Measurements from ENCODE around the gene ORMDL3. TPM values are rescaled to one million over a fixed set of nuclear protein-coding genes. Genes with fewer than 3 reads are reported as not detected.
A peak's percentile ranks its signal among the peaks of the same experiment; 100 is the strongest.
"Not testable (repeated sequence)": the region's sequence is repeated elsewhere in the genome, so short reads cannot be mapped to it uniquely, and the experiment has no call there.

ORMDL3 gene
- total RNA-seq, 1 donor from 2014 or later: 38.5 TPM

DNA sequence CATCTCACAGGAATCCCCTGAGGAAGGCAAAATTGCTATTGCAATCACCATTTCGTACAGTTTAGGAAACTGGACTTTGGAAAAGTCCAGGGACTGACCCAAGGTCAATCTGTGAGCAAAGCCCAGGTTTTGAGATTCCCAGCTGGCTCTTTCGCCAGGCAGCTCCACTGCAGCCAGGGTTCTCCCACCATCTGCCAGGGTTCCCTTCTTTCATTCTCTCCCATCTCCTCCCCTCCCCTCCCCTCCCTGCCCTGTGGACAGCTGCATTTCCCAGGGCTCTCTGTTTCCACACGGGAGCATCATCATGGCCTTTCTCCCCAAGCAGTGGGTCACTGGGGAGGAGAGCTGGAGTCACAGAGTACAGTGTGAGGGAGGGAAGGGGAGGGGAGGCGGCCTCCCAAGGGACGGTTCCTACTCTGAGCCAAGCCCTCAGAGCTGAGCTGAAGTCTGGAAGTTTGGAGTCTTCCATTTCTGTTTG is 23.5 kb upstream of the ORMDL3 start:
- DNase-seq (no peak), ATAC-seq (ENCODE audit: low read depth) (no peak)
- POLR2A ChIA-PET: interaction anchor here (1.0 kb wide), 1 partner anchor 29 kb away, joined by 4 read pairs; no protein-coding TSS in a partner anchor
- Mint-ChIP-seq H3K27me3 (no peaks in the 10 kb centered on the region), H3K9me3 (no peaks in the 10 kb centered on the region), H3K36me3 (ENCODE audit: low read depth) (no peaks in the 10 kb centered on the region), H3K27ac (no peak overlapping the region), H3K4me1 (peaks cover 33% of the 10 kb centered on the region), H3K4me3 (no peak overlapping the region)
- intact Hi-C loops (cut with micrococcal nuclease): loop anchor here (5.0 kb wide), 1 partner anchor 264 kb away; the partner anchor contains the start of gene PGAP3
- CTCF ChIA-PET: no interaction called here
- TF ChIP-seq, protein P1, sequence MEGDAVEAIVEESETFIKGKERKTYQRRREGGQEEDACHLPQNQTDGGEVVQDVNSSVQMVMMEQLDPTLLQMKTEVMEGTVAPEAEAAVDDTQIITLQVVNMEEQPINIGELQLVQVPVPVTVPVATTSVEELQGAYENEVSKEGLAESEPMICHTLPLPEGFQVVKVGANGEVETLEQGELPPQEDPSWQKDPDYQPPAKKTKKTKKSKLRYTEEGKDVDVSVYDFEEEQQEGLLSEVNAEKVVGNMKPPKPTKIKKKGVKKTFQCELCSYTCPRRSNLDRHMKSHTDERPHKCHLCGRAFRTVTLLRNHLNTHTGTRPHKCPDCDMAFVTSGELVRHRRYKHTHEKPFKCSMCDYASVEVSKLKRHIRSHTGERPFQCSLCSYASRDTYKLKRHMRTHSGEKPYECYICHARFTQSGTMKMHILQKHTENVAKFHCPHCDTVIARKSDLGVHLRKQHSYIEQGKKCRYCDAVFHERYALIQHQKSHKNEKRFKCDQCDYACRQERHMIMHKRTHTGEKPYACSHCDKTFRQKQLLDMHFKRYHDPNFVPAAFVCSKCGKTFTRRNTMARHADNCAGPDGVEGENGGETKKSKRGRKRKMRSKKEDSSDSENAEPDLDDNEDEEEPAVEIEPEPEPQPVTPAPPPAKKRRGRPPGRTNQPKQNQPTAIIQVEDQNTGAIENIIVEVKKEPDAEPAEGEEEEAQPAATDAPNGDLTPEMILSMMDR (IDR thresholded peaks at IDR 0.05): no peak

DNA sequence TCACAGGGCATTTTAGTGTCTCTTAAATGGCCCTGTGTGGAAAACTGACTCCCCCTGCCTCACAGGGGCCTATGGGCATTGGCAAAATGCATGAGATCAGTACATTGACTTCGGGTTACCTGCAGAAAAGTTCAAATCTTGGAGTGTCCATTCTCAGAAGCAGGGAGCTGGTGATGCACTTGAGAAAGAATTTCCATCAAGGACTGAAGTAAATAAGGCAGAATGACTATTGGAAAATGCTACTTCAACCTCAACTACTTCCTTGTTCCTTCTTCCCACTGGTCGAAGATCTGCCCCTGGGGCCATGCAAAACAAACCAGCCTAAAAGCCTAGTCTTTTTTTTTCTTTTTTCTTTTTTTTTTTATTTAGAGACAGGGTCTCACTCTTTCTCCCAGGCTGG is 21.6 kb upstream of the ORMDL3 start:
- H3K27ac Mint-ChIP-seq: no peak overlapping the region
- POLR2A ChIA-PET: interaction anchor here (0.6 to 1.3 kb wide), 2 partner anchors 9 to 31 kb away, joined by 4 to 6 read pairs; partner anchors contain the start of gene PSMD3

GRCh38 chr17:39948489-39948828 is 21.1 kb upstream of the ORMDL3 start:
- peaks cover 28% of the 10 kb centered on the region for H3K4me1 Mint-ChIP-seq
- POLR2A ChIA-PET; ATAC-seq (ENCODE audit: low read depth); H3K27me3 Mint-ChIP-seq; CTCF ChIA-PET; H3K36me3 Mint-ChIP-seq (ENCODE audit: low read depth); DNase-seq; H3K9me3 Mint-ChIP-seq; intact Hi-C loops (cut with micrococcal nuclease); H3K4me3 Mint-ChIP-seq: not testable (repeated sequence)
- H3K27ac Mint-ChIP-seq: peak overlapping the region; percentile 24

More for the DNA sequence above, 21.6 kb upstream of the ORMDL3 start:
- peaks cover 29% of the 10 kb centered on the region for H3K4me1 Mint-ChIP-seq
- no peaks in the 10 kb centered on the region for H3K36me3 Mint-ChIP-seq (ENCODE audit: low read depth)
- TF ChIP-seq, protein P1 (IDR thresholded peaks at IDR 0.05): no peak
- DNase-seq (no peak), ATAC-seq (ENCODE audit: low read depth) (no peak)
- H3K9me3 Mint-ChIP-seq: no peaks in the 10 kb centered on the region
- H3K4me3 Mint-ChIP-seq: no peak overlapping the region
- H3K27me3 Mint-ChIP-seq: no peaks in the 10 kb centered on the region
- intact Hi-C loops (cut with micrococcal nuclease): no loop called here
- CTCF ChIA-PET: no interaction called here

DNA sequence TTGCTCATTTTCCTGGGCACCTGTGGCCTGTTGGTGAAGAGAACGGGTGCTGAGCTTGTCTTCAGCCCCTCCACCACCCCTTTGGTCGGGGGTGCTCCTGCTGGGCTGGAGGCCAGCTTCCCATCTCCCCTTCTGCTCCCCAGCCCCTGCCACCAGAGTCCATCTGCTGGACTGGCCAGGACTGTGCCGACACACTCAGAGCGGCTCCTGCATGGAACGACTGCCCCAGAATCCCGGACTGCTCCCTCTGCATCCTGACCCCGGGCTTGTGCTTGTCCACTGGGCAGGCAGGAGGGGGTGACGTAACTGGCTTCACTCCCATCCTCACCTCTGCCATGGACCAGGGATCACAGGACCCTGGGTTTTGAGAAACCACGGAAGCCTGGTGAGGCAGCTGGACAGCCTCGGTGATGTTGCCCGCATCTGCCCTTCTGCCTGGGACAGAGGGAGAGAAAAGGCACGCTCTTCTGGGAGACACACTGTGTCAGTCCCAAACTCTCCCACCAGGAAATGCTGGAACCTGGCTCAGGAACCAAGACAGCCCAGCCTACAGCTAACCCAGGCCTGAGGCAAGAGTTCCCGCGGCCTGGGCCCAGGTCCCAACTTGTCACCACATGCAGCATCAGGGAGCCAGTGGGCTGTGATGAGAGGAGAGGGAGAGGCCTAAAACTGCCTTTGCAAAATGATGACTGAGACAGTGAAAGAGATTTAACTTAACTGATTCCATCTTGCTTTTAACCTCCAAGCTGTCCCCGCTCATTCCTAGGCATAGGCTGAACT is 19.3 kb upstream of the ORMDL3 start:
- Mint-ChIP-seq H3K36me3 (ENCODE audit: low read depth) (no peaks in the 10 kb centered on the region), H3K27me3 (no peaks in the 10 kb centered on the region), H3K4me3 (no peak overlapping the region), H3K9me3 (no peaks in the 10 kb centered on the region), H3K27ac (no peak overlapping the region), H3K4me1 (peaks cover 20% of the 10 kb centered on the region)
- CTCF ChIA-PET: no interaction called here
- DNase-seq (no peak), ATAC-seq (ENCODE audit: low read depth) (no peak)
- intact Hi-C loops (cut with micrococcal nuclease): no loop called here
- TF ChIP-seq, protein P1 (IDR thresholded peaks at IDR 0.05): no peak
- POLR2A ChIA-PET: no interaction called here

GRCh38 chr17:39944393-39944711 is 17.0 kb upstream of the ORMDL3 start:
- CTCF ChIA-PET: no interaction called here
- no peak for DNase-seq
- TF ChIP-seq, protein P1 (IDR thresholded peaks at IDR 0.05): no peak
- Mint-ChIP-seq H3K4me3 (no peak overlapping the region), H3K9me3 (no peaks in the 10 kb centered on the region), H3K27ac (no peak overlapping the region), H3K36me3 (ENCODE audit: low read depth) (no peaks in the 10 kb centered on the region), H3K27me3 (no peaks in the 10 kb centered on the region), H3K4me1 (peaks cover 26% of the 10 kb centered on the region)
- ATAC-seq (ENCODE audit: low read depth): no peak
- intact Hi-C loops (cut with micrococcal nuclease): no loop called here
- POLR2A ChIA-PET: no interaction called here
